Ascending aorta (tissue), 2 donors: ENCODE results near the gene DCANP1. TPM values are rescaled to one million over a fixed set of nuclear protein-coding genes. Genes with fewer than 3 reads are reported as not detected.

Experiments
- DNase-seq, 2 donors: peaks; one replicate each; pipeline ENCODE4 v3.0.0-alpha.2; 2019; ENCODE audit warnings: low spot score in 2 of 2
- H3K27ac ChIP-seq, 2 donors: fragments of 200-600 bp; sonication (generic); one replicate each; pipeline ENCODE4 v1.5.1; 2016 to 2017; ENCODE audit warnings: mild to moderate bottlenecking in 1 of 2
- H3K27me3 ChIP-seq: fragments of 200-600 bp; sonication (generic); one replicate; pipeline ENCODE4 v1.5.1; 2017
- H3K36me3 ChIP-seq, 2 donors: fragments of 200-600 bp; sonication (generic); one replicate each; pipeline ENCODE4 v1.5.1; 2016
- H3K4me1 ChIP-seq, 2 donors: fragments of 200-600 bp; sonication (generic); one replicate each; pipeline ENCODE4 v1.5.1; 2016 to 2017; ENCODE audit warnings: mild to moderate bottlenecking in 1 of 2
- H3K4me3 ChIP-seq, 2 donors: fragments of 200-600 bp; sonication (generic); one replicate each; pipeline ENCODE4 v1.5.1; 2016 to 2017; ENCODE audit warnings: mild to moderate bottlenecking in 1 of 2
- H3K9me3 ChIP-seq, 2 donors: fragments of 200-600 bp; sonication (generic); one replicate each; pipeline ENCODE4 v1.5.1; 2016
- intact Hi-C: fragments of 100-400 bp; cut with DNase I; formaldehyde crosslinking; loops from one replicate; pipeline ENCODE4 v1.15.1; 2023
- total RNA-seq: library from RNA; depleted of rRNA; stranded (reverse); fragments of >200 nt; gene quantifications from one replicate; pipeline ENCODE4 v1.1.0, GENCODE V29; 2016
- TF ChIP-seq, protein P1 (sequence below), 3 experiments: fragments of 200-600 bp in 2 of 3; fragments of 450-650 bp in 1 of 3; sonication (generic) in 2 of 3; IDR thresholded peaks; one replicate each; pipeline ENCODE4 v1.5.1; 2016 to 2019; ENCODE audit warnings: antibody characterized with exemption in 3 of 3, mild to moderate bottlenecking in 1 of 3, moderate library complexity in 1 of 3

The DCANP1 gene
- total RNA-seq, 1 donor from 2014 or later = not detected

DNA sequence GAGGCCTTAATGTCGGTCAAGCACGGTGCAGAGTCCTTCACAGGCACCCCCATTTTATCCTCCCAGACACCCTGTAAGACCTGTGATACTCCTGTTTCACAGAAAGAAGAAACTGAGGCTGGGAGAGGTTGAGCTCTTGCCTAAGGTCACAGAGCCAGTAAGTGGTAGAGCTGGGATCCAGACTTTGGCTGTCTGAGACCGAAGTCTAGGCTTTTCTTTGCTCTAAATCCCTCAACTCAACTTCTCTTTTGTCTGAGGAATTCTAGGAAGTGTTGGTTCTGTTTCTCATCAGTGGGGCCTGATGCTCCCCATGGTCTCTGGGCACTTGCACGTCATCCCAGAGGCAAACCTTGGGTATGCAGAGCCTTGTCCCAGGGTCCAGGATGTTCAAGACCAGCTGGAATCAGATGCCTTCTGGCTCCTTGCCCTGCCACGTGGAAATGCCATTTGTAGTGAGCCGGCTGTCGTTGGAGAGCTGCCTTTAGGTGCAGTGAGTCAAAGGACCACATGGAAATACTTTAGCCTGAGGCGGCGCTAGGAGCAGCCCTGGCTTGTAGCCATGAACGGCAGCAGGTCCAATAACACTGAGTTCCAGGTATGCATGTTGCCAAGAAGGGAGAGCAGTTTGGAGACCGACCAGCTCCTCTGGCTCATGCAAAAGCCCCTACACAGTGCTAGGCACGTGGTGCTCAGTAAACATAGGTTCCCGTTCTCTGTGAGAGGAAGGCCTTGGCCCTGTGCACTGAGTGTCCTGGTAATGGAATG, 9.2 kb downstream of the DCANP1 start:
- TF ChIP-seq, protein P1, sequence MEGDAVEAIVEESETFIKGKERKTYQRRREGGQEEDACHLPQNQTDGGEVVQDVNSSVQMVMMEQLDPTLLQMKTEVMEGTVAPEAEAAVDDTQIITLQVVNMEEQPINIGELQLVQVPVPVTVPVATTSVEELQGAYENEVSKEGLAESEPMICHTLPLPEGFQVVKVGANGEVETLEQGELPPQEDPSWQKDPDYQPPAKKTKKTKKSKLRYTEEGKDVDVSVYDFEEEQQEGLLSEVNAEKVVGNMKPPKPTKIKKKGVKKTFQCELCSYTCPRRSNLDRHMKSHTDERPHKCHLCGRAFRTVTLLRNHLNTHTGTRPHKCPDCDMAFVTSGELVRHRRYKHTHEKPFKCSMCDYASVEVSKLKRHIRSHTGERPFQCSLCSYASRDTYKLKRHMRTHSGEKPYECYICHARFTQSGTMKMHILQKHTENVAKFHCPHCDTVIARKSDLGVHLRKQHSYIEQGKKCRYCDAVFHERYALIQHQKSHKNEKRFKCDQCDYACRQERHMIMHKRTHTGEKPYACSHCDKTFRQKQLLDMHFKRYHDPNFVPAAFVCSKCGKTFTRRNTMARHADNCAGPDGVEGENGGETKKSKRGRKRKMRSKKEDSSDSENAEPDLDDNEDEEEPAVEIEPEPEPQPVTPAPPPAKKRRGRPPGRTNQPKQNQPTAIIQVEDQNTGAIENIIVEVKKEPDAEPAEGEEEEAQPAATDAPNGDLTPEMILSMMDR (IDR thresholded peaks at IDR 0.05) = peak in 1 of 3 experiments; percentile 3

DNA sequence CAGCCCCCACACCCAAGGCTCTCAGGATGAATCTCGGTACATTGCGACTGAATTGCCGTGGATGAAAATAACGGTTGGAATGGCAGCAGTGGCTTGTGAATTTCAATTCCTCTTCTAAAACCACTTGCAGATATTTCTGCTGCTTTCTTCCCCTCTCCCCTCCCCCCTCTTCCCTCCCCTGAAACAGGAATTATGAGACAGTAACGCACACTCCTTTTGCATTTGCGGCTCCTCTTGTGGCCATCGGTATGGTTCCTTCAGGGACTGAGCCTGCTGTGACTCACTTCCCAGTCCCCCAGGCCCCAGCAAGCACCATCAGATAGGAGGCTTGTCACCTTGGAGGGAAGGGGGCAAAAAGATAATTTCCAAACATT, 9.7 kb downstream of the DCANP1 start:
- DNase-seq = no peak
- intact Hi-C loops = no loop called here
- H3K4me1 ChIP-seq = peaks cover 0 to 8% of the 10 kb centered on the region in 2 donors

More for the DNA sequence above, 9.2 kb downstream of the DCANP1 start:
- peaks cover 0 to 8% of the 10 kb centered on the region in 2 donors for H3K4me1 ChIP-seq
- H3K27ac ChIP-seq = no peak overlapping the region
- peak in 1 of 2 donors; percentile 77 for DNase-seq
- H3K27me3 ChIP-seq = no peaks in the 10 kb centered on the region
- no peak overlapping the region for H3K4me3 ChIP-seq
- H3K36me3 ChIP-seq = no peaks in the 10 kb centered on the region
- intact Hi-C loops = no loop called here
- H3K9me3 ChIP-seq = no peaks in the 10 kb centered on the region

DNA sequence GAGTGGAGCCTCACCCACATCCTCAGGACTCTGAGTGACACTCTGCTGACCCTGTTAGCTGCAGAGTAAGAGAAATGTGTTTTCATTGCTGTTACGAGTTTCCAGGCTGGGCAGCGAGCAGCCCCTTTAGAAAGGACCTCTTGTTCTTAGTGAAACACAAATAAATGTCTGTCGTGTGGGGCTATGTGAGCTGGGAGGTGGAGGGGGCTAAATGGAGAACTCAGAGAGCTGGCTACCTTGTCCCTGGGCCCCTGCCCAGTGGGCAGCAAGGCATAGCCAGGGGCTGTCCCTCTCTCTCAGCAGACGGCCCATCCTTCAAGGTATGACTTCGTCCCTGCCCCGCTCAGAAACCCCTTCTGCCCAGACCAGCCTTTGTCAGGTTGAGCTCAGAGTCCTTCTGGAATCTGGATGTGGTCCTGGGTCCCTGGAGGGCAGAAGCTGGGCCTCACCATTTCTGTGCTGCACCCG, 10.2 kb downstream of the DCANP1 start:
- H3K4me1 ChIP-seq = peaks cover 0 to 8% of the 10 kb centered on the region in 2 donors
- no peaks in the 10 kb centered on the region for H3K27me3 ChIP-seq
- TF ChIP-seq, protein P1 (IDR thresholded peaks at IDR 0.05) = no peak
- intact Hi-C loops = no loop called here
- no peaks in the 10 kb centered on the region for H3K36me3 ChIP-seq
- no peak for DNase-seq
- no peak overlapping the region for H3K4me3 ChIP-seq
- no peak overlapping the region for H3K27ac ChIP-seq
- H3K9me3 ChIP-seq = no peaks in the 10 kb centered on the region

More for the DNA sequence above, 9.7 kb downstream of the DCANP1 start:
- Histone ChIP-seq H3K27me3 (no peaks in the 10 kb centered on the region), H3K9me3 (no peaks in the 10 kb centered on the region), H3K36me3 (no peaks in the 10 kb centered on the region), H3K27ac (no peak overlapping the region), H3K4me3 (no peak overlapping the region)
- TF ChIP-seq, protein P1 (IDR thresholded peaks at IDR 0.05) = no peak

DNA sequence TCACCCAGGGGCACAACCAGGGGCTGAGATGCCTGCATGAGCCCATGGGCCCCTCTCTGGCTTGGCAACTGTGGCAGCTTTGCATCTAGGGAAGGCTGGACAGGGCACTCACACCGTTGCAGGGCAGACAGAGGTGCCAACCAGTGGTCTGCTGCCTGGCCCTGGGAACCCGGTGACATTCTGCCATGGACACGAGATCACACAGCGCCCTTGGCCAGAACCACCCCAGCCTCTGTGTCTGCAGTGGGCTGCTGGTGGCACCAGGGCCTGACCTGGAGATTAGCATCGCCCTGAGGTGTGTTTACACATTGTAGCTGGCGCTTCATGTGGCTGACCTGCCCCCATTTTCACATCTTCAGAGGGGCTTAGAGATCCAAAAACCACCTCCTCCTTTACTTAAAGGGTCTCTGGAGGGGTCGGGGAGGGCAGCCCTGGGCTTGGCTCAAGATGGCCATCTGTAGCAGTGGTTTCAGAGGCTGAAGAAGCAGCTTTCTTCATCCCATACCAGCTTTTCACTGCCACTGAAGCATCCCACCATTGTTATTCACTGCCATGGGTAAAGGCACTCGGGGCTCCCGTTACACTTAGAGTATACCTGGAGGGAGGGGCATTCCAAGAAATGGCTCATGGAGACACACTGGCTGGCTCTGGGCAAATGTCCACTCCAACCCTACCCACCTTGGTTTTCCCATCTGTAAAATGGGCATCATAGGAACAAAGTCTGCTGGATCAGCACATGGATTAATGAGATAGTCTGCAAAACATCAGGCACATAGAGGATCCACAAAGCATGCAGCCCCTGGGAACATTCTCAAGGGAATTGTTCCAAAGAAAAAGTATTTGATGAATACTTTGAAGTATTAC, 11.4 kb downstream of the DCANP1 start:
- intact Hi-C loops = no loop called here
- H3K9me3 ChIP-seq = no peaks in the 10 kb centered on the region
- no peak overlapping the region for H3K4me3 ChIP-seq
- peaks cover 0 to 8% of the 10 kb centered on the region in 2 donors for H3K4me1 ChIP-seq
- no peak overlapping the region for H3K27ac ChIP-seq
- H3K27me3 ChIP-seq = no peaks in the 10 kb centered on the region
- DNase-seq = no peak
- TF ChIP-seq, protein P1 (IDR thresholded peaks at IDR 0.05) = no peak
- no peaks in the 10 kb centered on the region for H3K36me3 ChIP-seq

GRCh38 chr5:135434591-135435466, 12.3 kb downstream of the DCANP1 start:
- no peaks in the 10 kb centered on the region for H3K9me3 ChIP-seq
- intact Hi-C loops = no loop called here
- H3K4me1 ChIP-seq = peaks cover 0 to 9% of the 10 kb centered on the region in 2 donors
- no peak overlapping the region for H3K4me3 ChIP-seq
- no peaks in the 10 kb centered on the region for H3K27me3 ChIP-seq
- TF ChIP-seq, protein P1 (IDR thresholded peaks at IDR 0.05) = no peak
- no peaks in the 10 kb centered on the region for H3K36me3 ChIP-seq
- DNase-seq = peak in 1 of 2 donors; percentile 50
- no peak overlapping the region for H3K27ac ChIP-seq
